SK-N-SH (cell line): Measurements from ENCODE around the gene SLC3A2.

ENCODE experiments used
- CHD2 ChIP-seq: fragments of 150-350 bp; IDR thresholded peaks from 2 replicates; pipeline ENCODE4 v1.6.1; 2018; ENCODE audit warnings: low read length; ENCODE audit not compliant: partially characterized antibody
- EP300 ChIP-seq, 2 experiments: IDR thresholded peaks; 2 replicates each; pipeline versions ENCODE4 v1.4.0 to v1.6.1; 2012; ENCODE audit warnings: borderline replicate concordance in 1 of 2, low read depth in 1 of 2, low read length in 1 of 2
- GATA2 ChIP-seq: sonication (generic); formaldehyde crosslinking; IDR thresholded peaks from 2 replicates; pipeline ENCODE4 v1.5.0; 2020; ENCODE audit warnings: mild to moderate bottlenecking, missing genetic modification reagents
- RAD21 ChIP-seq: IDR thresholded peaks from 2 replicates; pipeline ENCODE4 v1.6.1; 2012; ENCODE audit warnings: mild to moderate bottlenecking, low read length
- SMC3 ChIP-seq: IDR thresholded peaks from 2 replicates; pipeline ENCODE4 v1.6.1; 2012; ENCODE audit warnings: low read depth, low read length, improper control_type of control experiment
- TF ChIP-seq, protein P1 (sequence below): fragments of 200-600 bp; sonication (generic); IDR thresholded peaks from 2 replicates; pipeline ENCODE4 v1.6.1; 2017; ENCODE audit warnings: antibody characterized with exemption, mild to moderate bottlenecking, moderate library complexity
- TF ChIP-seq, protein P2 (sequence below): IDR thresholded peaks from 2 replicates; pipeline ENCODE4 v1.4.0; 2012; ENCODE audit warnings: low read depth
- TF ChIP-seq, protein P3 (sequence below): fragments of 150-350 bp; IDR thresholded peaks from 2 replicates; pipeline ENCODE4 v1.6.1; 2017; ENCODE audit warnings: antibody characterized with exemption, low read length, low read depth, borderline replicate concordance

DNA sequence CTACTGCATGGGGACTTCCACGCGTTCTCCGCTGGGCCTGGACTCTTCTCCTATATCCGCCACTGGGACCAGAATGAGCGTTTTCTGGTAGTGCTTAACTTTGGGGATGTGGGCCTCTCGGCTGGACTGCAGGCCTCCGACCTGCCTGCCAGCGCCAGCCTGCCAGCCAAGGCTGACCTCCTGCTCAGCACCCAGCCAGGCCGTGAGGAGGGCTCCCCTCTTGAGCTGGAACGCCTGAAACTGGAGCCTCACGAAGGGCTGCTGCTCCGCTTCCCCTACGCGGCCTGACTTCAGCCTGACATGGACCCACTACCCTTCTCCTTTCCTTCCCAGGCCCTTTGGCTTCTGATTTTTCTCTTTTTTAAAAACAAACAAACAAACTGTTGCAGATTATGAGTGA, 7.7 kb downstream of the SLC3A2 start:
- no peak for TF ChIP-seq GATA2
- TF ChIP-seq, protein P1, sequence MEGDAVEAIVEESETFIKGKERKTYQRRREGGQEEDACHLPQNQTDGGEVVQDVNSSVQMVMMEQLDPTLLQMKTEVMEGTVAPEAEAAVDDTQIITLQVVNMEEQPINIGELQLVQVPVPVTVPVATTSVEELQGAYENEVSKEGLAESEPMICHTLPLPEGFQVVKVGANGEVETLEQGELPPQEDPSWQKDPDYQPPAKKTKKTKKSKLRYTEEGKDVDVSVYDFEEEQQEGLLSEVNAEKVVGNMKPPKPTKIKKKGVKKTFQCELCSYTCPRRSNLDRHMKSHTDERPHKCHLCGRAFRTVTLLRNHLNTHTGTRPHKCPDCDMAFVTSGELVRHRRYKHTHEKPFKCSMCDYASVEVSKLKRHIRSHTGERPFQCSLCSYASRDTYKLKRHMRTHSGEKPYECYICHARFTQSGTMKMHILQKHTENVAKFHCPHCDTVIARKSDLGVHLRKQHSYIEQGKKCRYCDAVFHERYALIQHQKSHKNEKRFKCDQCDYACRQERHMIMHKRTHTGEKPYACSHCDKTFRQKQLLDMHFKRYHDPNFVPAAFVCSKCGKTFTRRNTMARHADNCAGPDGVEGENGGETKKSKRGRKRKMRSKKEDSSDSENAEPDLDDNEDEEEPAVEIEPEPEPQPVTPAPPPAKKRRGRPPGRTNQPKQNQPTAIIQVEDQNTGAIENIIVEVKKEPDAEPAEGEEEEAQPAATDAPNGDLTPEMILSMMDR: no peak
- TF ChIP-seq, protein P2, sequence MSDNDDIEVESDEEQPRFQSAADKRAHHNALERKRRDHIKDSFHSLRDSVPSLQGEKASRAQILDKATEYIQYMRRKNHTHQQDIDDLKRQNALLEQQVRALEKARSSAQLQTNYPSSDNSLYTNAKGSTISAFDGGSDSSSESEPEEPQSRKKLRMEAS: no peak
- TF ChIP-seq, protein P3, sequence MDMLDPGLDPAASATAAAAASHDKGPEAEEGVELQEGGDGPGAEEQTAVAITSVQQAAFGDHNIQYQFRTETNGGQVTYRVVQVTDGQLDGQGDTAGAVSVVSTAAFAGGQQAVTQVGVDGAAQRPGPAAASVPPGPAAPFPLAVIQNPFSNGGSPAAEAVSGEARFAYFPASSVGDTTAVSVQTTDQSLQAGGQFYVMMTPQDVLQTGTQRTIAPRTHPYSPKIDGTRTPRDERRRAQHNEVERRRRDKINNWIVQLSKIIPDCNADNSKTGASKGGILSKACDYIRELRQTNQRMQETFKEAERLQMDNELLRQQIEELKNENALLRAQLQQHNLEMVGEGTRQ: no peak
- no peak for TF ChIP-seq EP300 (IDR thresholded peaks at IDR 0.05; ENCODE audit: borderline replicate concordance in 1 of 2, low read depth in 1 of 2, low read length in 1 of 2)
- TF ChIP-seq SMC3: no peak
- no peak for TF ChIP-seq RAD21
- TF ChIP-seq CHD2: no peak
